HL-60 (cell line): ENCODE results near the gene IFNL1.

Experiments used
- GABPA ChIP-seq: IDR thresholded peaks from 2 replicates; pipeline ENCODE4 v1.6.1; 2012; ENCODE audit warnings: low read depth
- POLR2AphosphoS5 ChIP-seq: IDR thresholded peaks from 2 replicates; pipeline ENCODE4 v1.6.1; 2012; ENCODE audit warnings: low read depth
- SPI1 ChIP-seq: IDR thresholded peaks from 2 replicates; pipeline ENCODE4 v1.6.1; 2012; ENCODE audit warnings: low read depth, mild to moderate bottlenecking, borderline replicate concordance
- TF ChIP-seq, protein P1 (sequence below): IDR thresholded peaks from one replicate; pipeline ENCODE4 v1.5.1; 2011; ENCODE audit warnings: low read length, control low read depth, inconsistent platforms; ENCODE audit not compliant: insufficient read depth

DNA sequence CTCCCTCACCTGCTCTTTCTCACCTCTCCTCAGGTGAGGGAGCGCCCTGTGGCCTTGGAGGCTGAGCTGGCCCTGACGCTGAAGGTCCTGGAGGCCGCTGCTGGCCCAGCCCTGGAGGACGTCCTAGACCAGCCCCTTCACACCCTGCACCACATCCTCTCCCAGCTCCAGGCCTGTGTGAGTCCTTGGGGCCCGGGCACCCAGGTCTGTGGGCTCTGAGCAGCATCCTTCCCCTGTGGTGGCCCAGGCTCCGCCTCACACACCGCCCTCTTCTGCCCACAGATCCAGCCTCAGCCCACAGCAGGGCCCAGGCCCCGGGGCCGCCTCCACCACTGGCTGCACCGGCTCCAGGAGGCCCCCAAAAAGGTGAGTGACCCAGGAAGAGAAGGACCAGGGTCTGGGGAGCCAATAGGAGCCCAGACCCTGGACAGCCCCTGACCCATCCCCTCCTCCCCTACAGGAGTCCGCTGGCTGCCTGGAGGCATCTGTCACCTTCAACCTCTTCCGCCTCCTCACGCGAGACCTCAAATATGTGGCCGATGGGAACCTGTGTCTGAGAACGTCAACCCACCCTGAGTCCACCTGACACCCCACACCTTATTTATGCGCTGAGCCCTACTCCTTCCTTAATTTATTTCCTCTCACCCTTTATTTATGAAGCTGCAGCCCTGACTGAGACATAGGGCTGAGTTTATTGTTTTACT, 1.9 kb downstream of the IFNL1 start:
- TF ChIP-seq, protein P1, sequence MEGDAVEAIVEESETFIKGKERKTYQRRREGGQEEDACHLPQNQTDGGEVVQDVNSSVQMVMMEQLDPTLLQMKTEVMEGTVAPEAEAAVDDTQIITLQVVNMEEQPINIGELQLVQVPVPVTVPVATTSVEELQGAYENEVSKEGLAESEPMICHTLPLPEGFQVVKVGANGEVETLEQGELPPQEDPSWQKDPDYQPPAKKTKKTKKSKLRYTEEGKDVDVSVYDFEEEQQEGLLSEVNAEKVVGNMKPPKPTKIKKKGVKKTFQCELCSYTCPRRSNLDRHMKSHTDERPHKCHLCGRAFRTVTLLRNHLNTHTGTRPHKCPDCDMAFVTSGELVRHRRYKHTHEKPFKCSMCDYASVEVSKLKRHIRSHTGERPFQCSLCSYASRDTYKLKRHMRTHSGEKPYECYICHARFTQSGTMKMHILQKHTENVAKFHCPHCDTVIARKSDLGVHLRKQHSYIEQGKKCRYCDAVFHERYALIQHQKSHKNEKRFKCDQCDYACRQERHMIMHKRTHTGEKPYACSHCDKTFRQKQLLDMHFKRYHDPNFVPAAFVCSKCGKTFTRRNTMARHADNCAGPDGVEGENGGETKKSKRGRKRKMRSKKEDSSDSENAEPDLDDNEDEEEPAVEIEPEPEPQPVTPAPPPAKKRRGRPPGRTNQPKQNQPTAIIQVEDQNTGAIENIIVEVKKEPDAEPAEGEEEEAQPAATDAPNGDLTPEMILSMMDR: no peak
- TF ChIP-seq GABPA (no peak), POLR2AphosphoS5 (no peak), SPI1 (no peak)
